ENCODE data around the gene TLE4.

GRCh38 chr9:79719989-79720388 is 148.2 kb downstream of the TLE4 start:
- no peak for TF ChIP-seq CTCF (IDR thresholded peaks at IDR 0.05)
- TF ChIP-seq POLR2A (IDR thresholded peaks at IDR 0.05): no peak
